A549 treated with AZD9567 at 1 μM for 4 hours (cell line): Measurements from ENCODE around the gene RASSF7. TPM values are rescaled to one million over a fixed set of nuclear protein-coding genes. Genes with fewer than 3 reads are reported as not detected.

ENCODE experiments used
- total RNA-seq: library from RNA; stranded (reverse); fragments of 200-300 nt; extraction: Qiagen RNA extraction; gene quantifications from 5 replicates; pipeline ENCODE4 v1.2.3, GENCODE V29; 2022; ENCODE audit not compliant: insufficient read depth

The RASSF7 gene, protein sequence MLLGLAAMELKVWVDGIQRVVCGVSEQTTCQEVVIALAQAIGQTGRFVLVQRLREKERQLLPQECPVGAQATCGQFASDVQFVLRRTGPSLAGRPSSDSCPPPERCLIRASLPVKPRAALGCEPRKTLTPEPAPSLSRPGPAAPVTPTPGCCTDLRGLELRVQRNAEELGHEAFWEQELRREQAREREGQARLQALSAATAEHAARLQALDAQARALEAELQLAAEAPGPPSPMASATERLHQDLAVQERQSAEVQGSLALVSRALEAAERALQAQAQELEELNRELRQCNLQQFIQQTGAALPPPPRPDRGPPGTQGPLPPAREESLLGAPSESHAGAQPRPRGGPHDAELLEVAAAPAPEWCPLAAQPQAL
- 36.4 to 53.5 TPM (median 50.1 TPM) in 5 replicates for total RNA-seq

GRCh38 chr11:560305-561147 is at the start of gene RASSF7, which contains the start of gene LMNTD2:
Gene RASSF7 (plus strand): TSS chr11:560970. CDS start chr11:561769, 799 bp downstream.
Gene LMNTD2 (minus strand): TSS chr11:560738. CDS start chr11:560716, 22 bp downstream.

GRCh38 chr11:535519-536454 is 25.0 kb upstream of the RASSF7 start, which contains the start of gene HRAS:
Gene HRAS (minus strand): TSS chr11:535576.

GRCh38 chr11:536841-537621 is 23.7 kb upstream of the RASSF7 start, which contains the start of gene LRRC56:
Gene LRRC56 (plus strand): TSS chr11:537527. CDS start chr11:540685, 3,158 bp downstream.

DNA sequence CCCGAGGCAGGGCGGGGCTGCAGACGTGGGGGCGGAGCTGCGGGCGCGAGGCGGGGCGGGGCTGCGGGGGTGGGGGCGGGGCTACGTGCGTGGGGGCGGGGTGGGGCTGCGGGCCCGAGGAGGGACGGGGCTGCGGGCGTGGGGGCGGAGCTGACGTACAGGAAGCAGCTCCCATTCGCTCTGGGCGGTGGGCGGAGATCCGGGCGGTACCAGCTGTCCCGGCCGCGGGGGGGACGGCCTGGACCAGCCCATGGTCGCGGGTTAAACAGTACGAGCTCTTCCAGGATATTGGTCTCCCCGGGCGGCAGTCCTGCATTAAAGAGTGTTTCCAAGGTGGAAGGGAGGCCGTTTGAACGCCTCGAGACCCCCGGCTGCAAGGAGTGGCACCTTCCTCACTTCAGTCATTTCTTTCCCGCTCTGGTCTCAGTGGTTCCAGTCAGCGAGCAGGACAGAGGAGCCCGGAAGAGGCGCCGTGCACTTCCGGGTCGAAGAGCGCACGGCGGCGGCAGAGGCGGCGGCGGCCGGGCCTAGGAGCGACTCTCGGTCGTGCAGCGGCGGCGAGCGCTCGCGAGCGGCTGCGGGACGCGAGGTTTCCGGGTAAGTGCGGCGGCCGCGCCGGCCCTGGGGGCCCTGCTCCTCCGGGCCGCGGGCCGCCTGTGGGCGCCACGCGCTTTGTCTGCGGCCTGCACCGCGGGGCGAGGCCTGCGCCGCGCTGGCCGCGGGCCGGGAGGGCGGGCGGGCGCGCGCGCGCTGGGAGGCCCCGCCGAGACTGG is 15.4 kb downstream of the RASSF7 start, which contains the start of gene PHRF1:
TSS of gene PHRF1 (plus strand) at position 475 of the 773 bp plus-strand sequence. CDS start 5,043 bp downstream, outside the sequence.

Other genes with a start within 250 kb of the RASSF7 start
- gene IFITM1, start 246.9 kb upstream of the RASSF7 start, total RNA-seq: 0.21 to 0.61 TPM (median 0.40 TPM) in 4 of 5 replicates, not detected in the other
- gene IFITM3, start 240.1 kb upstream of the RASSF7 start, total RNA-seq: 25.9 to 31.4 TPM (median 29.6 TPM) in 5 replicates
- gene B4GALNT4, start 191.5 kb upstream of the RASSF7 start, total RNA-seq: 3.5 to 19.5 TPM (median 16.4 TPM) in 5 replicates
- gene PKP3, start 166.8 kb upstream of the RASSF7 start, total RNA-seq: 23.1 to 36.9 TPM (median 34.3 TPM) in 5 replicates
- 56.8 to 95.7 TPM (median 89.6 TPM) in 5 replicates for gene SIGIRR, start 146.0 kb upstream of the RASSF7 start, total RNA-seq
- 0.84 to 1.3 TPM (median 0.85 TPM) in 4 of 5 replicates, not detected in the other for gene ANO9, start 119.0 kb upstream of the RASSF7 start, total RNA-seq
- gene PTDSS2, start 110.7 kb upstream of the RASSF7 start, total RNA-seq: 43.9 to 53.0 TPM (median 47.6 TPM) in 5 replicates
- 170 to 191 TPM (median 177 TPM) in 5 replicates for gene RNH1, start 53.7 kb upstream of the RASSF7 start, total RNA-seq
- gene HRAS, start 25.4 kb upstream of the RASSF7 start, total RNA-seq: 124 to 168 TPM (median 154 TPM) in 5 replicates
- gene LRRC56, start 23.4 kb upstream of the RASSF7 start, total RNA-seq: 0.73 to 1.4 TPM (median 0.86 TPM) in 5 replicates
- 2.3 to 2.8 TPM (median 2.5 TPM) in 4 of 5 replicates, not detected in the other for gene LMNTD2, start 232 bp upstream of the RASSF7 start, total RNA-seq
- gene PHRF1, start 15.5 kb downstream of the RASSF7 start, total RNA-seq: 26.7 to 41.0 TPM (median 39.1 TPM) in 5 replicates
- 7.7 to 13.2 TPM (median 10.5 TPM) in 5 replicates for gene IRF7, start 55.0 kb downstream of the RASSF7 start, total RNA-seq
- gene CDHR5, start 64.0 kb downstream of the RASSF7 start, total RNA-seq: 0.02 to 0.09 TPM (median 0.05 TPM) in 4 of 5 replicates, not detected in the other
- gene SCT, start 66.2 kb downstream of the RASSF7 start, total RNA-seq: not detected in 5 replicates
- gene DRD4, start 76.3 kb downstream of the RASSF7 start, total RNA-seq: 0.33 to 0.56 TPM (median 0.52 TPM) in 4 of 5 replicates, not detected in the other
- gene DEAF1, start 134.3 kb downstream of the RASSF7 start, total RNA-seq: 27.7 to 36.3 TPM (median 31.2 TPM) in 5 replicates
- 8.6 to 11.0 TPM (median 10.4 TPM) in 5 replicates for gene TMEM80, start 134.8 kb downstream of the RASSF7 start, total RNA-seq
- 64.8 to 132 TPM (median 122 TPM) in 5 replicates for gene EPS8L2, start 145.3 kb downstream of the RASSF7 start, total RNA-seq
- gene TALDO1, start 186.5 kb downstream of the RASSF7 start, total RNA-seq: 386 to 459 TPM (median 396 TPM) in 5 replicates
- 33.6 to 50.1 TPM (median 49.2 TPM) in 5 replicates for gene GATD1, start 216.5 kb downstream of the RASSF7 start, total RNA-seq
- 2.0 to 6.3 TPM (median 2.2 TPM) in 5 replicates for gene CEND1, start 229.1 kb downstream of the RASSF7 start, total RNA-seq
- gene SLC25A22, start 237.3 kb downstream of the RASSF7 start, total RNA-seq: 34.5 to 47.7 TPM (median 37.4 TPM) in 5 replicates
- 8.7 to 16.2 TPM (median 15.7 TPM) in 5 replicates for gene PIDD1, start 244.3 kb downstream of the RASSF7 start, total RNA-seq
- gene RPLP2, start 249.0 kb downstream of the RASSF7 start, total RNA-seq: 1,691 to 2,650 TPM (median 2,403 TPM) in 5 replicates